Activated naive CD4-positive, alpha-beta T cell treated with Interleukin-2 at 50 U/mL for 16 hours (primary cell): ENCODE results near the gene NOS1AP.
"Not testable (repeated sequence)": the region's sequence is repeated elsewhere in the genome, so short reads cannot be mapped to it uniquely, and the experiment has no call there.

Source experiments
- DNase-seq: peaks from one replicate; pipeline ENCODE4 v3.0.0-alpha.2; 2020

NOS1AP gene

DNA sequence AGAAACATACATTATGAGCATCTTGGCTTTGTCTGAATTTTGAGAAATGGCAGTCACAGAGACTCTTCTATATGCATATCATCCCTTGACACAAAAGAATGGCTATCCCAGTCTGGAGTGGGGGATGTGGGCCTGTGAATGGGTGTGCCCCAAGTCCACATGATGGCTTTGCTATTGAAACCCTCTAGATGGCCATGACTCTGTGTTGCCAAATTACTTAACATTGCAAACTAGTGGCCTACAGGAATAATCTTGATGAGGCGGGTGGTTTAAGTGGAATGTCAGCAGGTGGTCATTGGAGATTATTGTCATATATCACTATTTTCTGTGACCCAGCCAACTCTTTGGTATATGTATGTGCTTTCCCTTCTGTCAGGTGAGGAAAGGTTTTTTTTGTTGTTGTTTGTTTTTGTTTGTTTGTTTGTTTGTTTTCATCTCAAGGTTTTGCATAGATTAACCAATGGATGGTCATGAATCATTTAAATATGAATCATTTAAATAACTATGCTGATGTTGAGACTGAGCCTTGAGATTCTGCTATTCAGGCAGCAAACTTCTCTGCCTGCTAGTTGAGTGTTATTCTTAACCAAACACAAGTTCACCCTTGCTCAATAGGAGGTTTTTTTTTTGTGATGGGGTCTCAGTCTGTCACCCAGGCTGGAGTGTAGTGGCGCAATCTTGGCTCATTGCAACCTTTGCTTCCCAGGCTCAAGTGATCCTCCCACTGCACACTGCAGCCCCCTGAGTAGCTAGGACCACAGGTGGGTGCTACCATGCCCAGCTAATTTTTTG, 103.0 kb downstream of the NOS1AP start:
- DNase-seq, result no peak

DNA sequence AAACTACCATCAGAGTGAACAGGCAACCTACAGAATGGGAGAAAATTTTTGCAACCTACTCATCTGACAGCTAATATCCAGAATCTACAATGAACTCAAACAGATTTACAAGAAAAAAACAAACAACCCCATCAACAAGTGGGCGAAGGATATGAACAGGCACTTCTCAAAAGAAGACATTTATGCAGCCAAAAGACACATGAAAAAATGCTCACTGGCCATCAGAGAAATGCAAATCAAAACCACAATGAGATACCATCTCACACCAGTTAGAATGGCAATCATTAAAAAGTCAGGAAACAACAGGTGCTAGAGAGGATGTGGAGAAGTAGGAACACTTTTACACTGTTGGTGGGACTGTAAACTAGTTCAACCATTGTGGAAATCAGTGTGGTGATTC, 104.1 kb downstream of the NOS1AP start:
- DNase-seq, result not testable (repeated sequence)

DNA sequence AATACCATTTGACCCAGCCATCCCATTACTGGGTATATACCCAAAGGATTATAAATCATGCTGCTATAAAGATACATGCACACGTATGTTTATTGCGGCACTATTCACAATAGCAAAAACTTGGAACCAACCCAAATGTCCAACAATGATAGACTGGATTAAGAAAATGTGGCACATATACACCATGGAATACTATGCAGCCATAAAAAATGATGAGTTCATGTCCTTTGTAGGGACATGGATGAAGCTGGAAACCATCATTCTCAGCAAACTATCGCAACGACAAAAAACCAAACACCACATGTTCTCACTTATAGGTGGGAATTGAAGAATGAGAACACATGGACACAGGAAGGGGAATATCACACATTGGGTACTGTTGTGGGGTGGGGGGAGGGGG, 104.5 kb downstream of the NOS1AP start:
- DNase-seq, result not testable (repeated sequence)

DNA sequence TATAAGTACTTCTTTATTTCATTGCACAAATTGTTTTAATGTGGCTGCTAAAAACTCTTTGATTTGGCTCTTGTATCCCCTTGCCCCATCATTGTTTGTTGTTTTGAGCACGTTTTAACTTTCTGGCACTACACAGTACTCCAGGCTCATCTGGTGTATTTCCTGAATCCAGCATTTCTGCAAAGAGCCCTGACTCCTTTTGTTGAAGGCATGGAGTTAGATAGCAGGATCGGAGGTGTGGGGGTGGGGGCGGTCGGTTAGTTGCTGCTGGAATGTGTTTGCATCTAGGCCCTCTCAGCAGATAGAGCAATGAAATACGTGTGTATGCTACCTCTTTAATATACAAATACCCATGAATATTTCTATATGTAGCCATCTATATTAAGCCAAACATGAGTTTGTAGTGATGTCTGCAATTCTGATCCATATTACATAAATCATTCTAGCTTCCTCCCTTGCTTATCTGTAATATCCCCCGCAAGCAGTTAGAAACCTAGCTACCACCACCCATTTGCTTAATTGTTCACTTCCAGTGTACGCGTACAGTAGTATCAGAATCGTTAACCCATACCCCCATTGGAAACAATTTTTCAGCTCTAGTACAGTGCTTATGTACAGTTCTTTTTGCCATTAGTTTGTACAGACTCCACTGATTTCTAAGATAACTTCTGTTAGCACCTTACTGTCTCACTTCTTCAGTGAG, 106.0 kb downstream of the NOS1AP start:
- DNase-seq, result no peak

DNA sequence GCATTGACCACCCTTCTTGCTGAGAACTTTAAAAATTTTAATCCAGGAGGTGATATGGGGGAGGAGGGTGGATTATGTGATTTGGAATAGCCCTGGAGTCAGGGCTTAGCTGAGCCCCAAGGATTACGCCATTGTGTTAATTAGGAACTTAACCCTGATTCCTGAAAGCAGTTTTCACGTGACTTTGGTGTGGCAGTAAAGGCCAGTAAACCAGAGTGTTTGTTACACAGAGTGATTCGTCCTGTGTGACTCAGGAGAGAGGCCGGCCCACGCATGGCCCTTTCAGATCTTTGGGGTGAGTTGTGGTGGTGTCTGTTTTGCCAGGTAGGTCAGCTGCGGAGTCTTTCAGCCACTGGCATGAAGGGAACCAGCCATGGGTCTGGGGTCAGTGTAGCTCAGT, 107.6 kb downstream of the NOS1AP start:
- DNase-seq, result no peak

DNA sequence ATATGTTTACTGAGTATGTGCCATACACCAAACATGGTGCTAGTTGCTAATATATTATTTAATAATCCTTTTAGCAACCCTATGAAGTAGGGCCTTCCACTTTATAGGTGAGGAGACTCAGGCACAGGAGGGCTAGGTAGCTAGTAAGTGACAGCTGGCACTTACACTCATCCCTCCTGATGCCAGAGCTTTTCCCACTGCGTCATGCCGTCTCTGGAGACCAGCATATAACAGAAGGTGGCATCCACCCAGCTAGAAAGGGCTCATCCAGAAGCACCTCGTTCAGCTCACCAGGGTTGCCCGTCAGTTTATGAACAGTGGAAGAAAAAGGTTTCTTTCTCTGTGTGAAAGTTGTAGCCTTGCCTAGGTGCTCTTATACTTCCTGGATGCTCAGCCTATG, 108.9 kb downstream of the NOS1AP start:
- DNase-seq, result no peak

DNA sequence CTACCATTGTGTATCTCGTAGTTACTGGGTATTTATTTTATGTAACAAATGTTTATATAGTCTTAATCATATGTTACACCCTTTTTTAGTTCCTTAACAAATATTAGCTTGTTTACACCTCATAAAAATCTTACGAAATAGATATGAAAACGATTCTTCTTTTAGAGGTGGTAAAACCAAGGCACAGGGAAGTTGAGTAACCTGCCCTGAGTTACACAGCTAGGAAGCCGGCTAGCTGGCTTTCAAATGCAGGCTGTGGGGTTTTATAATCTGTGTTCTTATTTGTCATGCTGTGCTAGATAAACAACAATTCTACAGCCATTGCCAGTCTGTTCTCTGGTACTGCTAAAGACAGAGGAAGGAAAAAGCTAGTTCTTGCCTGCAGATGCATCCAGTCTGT, 109.6 kb downstream of the NOS1AP start:
- no peak for DNase-seq

DNA sequence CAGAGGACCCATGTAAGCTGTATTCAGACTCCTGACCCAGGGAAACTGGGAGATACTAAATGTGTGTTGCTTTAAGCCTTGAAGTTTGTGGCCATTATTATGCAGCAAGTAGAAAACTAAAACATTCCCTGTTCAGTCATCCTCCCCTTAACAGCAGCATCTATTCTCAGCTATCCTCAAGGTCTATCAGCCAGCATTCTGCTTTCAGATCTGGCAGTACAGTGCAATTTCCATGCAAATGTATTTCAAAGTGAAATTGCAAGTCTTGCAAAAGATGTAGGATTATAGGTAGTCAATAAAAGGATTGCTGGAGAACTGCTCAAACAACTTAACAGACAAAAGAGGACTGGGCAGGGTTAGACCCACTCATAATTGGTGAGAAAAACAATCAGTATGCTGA, 111.3 kb downstream of the NOS1AP start:
- no peak for DNase-seq

DNA sequence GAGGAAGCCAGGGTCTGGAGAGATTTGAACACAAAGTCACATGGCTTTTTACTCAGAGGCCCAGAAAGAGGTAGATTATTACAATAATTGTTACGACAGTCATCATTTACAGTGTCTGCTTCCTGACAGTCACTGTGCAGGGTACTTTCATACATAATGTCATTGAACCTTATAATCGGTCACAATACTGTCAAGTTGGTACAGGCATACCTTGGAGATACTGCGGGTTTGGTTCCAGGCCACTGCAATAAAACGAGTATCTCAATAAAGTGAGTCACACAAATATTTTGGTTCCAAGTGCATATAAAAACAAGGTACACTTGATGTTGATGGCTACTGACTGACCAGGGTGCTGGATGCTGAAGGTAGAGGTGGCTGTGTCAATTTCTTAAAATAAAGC, 112.6 kb downstream of the NOS1AP start:
- no peak for DNase-seq

DNA sequence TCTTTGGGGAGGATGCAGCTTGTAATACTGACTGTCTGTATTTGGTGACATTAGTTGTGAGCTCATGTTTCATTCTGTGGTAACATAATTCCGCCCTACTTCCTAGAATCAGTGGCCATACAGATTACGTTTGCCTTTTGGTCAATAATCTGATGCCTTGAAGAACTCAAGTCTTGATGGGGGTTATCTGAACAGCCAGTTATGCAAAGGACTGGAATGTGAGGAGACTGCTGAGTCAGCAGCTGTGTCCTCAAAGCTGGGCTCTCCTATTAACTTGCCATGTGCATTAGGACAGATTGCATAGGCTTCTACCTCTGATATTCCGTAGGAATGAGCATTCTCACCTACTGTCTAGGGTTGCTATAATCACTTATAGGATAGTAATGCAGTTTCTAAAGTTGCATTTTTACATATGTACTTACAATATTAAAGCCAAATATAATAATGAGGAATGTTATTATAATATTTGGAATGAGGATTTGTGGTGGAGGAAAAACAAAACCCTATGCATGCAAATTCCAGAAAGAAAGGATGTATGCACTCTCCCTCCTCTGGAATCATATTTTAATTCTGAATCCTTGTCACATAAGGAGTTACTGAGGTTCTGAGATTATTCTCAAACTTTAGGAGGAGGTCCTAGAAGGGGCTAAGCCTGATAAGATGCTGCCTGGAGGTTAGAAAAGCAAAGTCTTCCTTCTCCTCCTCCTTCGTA, 116.0 kb downstream of the NOS1AP start:
- no peak for DNase-seq

DNA sequence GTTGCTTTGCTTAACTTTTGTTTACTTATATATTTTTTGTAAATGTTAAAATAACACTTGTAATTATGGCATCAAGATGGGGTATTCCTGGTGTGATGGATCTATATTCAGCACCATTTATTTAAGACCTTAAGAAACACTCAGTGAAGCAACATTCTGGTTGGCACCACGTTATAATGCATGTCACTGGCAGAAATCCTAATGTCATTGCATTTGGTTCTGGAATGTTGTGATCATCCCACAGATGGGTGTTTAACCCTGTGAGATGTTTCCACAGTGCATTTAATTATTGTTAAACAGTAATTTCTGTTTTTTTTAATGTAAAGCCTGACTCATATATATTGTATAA, 116.5 kb downstream of the NOS1AP start:
- no peak for DNase-seq

DNA sequence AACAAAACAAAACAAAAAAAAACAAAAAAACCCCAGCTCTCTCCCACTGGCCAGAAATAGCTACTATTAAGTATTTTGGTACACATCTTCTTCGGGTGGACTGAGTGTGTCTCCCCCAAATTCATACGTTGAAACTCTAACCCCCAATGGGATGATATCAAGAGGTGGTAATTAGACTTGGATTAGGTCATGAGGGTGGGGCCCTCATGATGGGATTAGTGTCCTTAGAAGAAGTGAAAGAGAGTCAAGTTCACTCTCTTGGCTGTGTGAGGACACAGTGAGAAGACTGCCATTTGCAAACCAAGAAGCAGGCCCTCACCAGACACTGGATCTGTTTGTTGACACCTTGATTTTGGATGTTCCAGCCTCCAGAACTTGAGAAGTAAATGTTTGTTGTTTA, 116.9 kb downstream of the NOS1AP start:
- DNase-seq, result no peak

DNA sequence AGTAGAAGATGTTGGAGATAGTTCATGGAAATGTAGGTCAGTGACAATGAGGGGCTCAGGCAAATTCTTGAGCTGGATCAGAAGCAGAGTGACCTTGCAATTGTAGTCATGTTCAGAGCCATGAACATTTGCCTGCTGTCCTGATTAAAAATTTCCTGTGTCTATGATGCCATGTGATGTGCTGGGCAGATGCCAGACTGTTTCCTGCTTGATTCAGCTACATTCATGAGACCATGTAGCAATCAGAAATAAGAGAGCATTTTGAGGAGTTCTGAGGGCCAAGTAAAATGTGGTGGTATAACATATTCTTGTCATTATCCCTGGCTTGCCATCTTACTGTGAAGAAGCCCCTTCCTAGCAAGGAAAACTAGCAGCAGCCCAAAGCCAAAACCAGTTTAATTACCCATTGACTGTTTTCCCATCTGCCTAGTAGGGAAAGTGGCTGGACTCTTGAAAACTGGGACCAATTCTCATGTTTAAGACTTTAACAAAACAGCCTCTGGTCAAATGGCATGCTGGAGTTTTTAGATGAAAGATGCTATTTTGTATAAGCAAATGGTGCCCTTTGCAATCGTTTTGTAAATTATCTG, 118.3 kb downstream of the NOS1AP start:
- no peak for DNase-seq

DNA sequence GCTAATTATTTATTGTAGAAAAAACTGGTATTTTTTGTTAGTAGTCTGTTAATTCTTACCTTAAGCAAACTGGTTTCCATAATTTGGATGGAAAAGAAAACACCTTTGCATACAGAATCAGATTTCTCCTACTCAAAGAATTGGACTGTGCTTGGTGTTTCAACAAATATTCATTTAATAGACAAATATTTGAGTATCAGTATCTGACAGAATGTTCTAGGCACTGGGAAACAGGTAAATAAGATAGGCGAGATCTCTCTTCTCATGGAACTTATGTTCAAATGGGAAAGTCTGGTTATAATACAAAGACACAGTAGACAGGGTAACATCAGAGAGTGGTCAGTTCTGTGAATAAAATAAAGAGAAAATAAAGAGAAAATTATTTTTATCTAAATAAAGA, 119.9 kb downstream of the NOS1AP start:
- DNase-seq, result no peak

DNA sequence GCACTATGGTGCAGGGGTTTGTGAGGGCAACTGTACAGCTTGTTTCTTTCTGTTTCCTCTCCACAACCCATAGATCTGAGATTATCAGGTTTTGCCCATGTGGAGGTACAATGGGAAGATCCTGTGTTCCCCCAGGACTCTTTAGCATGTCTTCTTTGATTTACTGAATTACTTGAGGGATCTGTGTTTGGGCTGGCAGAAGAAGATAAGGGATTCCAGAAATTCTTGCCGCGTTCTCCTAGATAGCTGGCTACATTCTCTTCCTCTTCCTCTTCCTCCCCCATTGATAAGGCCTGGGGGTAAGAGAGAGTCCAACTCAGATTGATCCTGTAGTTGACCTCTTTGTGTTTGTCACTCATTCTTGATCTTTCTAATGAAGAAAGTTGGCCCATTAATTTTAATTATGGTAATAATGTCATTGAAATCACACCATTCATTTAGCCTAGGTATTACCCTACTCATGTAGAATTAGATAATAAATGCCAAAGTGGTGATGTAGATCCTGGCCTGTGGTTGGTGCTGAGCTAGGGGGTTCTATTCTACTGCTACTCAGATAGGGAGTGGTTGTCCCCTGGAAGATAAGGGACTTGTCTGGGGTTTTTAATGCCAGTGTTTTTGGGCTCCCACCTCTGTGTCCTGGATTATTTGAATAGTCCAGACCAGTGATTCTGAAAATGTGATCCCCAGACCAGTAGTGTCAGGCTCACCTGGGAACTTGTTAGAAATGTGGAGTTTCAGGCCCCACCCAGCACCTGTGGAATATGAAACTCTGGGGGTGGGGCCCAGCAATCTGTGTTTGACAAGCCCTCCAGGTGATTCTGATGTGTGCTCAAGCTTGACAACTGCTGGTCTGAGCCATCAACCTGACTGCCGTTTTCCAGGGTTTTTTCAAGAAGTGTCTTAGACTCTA, 122.2 kb downstream of the NOS1AP start:
- DNase-seq, result no peak

DNA sequence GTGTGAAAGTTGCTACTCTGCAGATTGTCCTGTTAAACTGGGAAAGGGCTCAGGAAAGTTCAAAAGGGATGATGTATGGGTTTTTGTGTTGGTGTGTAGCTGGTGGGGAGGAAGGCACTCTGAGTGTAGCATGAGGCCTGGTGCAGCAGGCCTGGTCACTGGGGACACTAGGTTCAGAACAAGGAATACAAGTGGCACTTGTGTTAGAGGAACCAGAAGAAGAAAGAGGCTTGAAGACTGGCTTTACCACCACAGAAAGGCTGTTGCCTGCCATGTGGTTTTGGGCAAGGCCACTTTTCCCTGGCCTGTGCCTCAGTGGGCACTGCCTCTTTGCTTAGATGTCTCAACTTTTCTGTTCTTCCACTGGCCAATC, 122.8 kb downstream of the NOS1AP start:
- DNase-seq, result no peak

DNA sequence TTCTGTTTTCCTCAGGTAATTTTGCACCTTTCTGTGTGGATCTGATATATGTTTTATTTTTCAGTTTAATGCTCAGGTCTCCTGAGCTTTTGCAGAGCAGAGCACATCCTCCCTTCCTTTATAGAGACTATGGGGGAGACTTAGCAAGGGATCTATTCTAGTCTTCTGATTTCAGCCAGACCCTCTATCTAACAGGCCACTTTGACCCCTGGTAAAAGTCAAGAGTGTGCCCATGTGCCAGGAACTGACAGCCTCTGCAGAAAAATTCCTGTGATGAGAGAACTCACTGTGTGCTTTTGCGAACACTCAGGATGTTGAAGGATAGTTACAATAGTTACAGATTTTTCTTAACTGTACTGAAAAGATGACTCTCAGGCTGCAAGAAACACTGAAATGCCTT, 123.3 kb downstream of the NOS1AP start:
- DNase-seq, result no peak

DNA sequence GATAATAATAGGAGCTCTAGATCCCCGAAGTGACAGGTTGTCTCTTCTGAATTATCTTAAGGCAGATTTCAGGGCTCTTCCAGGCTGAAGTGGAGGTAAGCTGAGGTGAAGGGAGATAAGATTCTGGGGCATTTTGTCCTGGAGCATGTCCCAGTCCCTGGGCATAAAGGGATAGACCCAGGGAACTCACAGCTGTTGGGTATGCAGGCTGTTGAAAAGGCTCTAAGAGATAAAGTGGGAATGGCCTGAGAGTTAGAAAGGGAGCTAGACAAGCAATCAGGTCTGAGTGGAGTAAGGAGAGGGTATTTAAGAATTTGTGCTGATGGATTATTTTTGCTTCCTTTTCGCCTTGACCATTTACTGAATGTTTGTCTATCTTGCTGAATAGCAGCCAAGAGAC, 123.7 kb downstream of the NOS1AP start:
- no peak for DNase-seq

DNA sequence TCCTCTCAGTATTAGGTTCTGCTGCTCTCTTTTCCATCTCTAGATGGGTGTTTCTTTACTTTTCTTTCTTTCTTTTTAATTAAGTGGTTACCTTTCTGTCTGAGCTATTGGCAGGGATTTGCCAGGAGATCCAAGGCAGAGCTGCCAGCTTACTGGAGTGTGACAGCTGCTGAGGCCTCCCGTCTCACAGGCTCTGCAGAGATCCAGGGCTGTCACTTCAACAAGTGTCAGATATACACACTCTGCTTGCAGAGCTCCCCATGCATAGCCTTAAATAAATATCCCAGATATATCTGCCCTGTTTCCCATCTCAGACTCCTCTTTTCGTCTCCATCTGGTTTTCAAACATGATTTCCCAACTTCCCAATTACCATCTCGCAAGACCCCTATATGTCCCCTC, 124.3 kb downstream of the NOS1AP start:
- DNase-seq, result no peak

DNA sequence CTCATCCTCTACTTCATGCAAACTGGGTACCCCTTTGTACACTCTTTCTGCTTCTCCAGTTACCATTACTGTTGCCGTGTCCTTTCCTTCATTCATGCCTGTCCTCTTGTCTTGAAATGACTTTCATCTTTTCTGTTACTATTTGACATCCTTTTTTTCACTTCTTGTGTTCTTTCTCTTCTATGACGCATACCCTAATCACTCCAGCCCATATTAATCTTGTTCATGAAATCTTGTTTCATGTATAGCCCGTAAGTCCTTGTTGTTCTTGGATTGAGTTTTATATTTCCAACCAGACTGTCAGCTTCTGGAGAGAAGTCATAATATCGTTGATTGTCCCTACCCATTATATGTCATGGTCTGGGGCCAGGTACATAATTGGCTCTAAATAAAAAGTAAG, 126.1 kb downstream of the NOS1AP start:
- DNase-seq, result no peak

DNA sequence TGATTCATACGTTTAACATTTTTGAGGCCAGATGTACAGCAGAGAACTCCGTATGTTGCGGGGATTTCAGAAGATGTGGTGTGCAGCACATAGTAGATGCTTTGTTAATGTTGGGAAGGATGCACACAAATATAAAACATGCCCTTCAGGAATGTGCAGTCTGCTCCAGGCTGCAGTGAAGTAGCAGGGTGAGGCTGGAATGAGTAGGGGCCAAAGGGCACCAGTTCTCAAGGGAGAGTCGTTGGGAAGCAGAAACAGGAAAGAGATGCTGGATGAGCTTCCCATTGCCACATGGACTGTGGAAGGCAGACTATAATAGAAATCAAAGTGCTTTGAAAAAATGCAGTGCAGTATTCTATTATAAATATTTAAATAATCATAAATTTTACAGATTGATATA, 126.9 kb downstream of the NOS1AP start:
- DNase-seq, result no peak

DNA sequence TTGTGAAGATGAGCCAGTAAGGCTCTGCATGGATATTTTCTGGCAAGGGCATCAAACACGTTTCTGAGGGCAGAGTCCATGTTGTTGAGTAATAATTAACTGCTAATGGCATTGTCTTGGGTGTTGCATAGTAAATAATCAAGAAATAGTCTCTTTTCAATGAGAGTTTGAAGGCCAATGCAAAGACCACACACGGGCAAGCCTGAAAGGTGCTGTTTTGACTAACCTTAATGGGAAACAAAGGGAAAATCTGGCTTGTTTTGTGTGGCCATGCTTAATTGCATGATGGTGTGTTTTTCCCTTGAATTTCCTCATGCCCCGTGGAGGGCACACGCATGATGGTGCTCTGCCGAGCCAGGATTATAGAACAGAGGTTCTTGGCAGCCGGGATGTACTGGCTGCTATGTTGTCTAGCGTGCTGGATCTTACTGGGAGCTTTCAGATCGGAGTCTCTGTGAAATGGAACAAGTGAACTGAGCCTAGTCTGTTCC, 127.6 kb downstream of the NOS1AP start:
- DNase-seq, result no peak
